A549 (cell line): ENCODE measurements around the gene TRPM5.

Source experiments
- BHLHE40 ChIP-seq: IDR thresholded peaks from 2 replicates; pipeline ENCODE4 v1.6.1; 2012; ENCODE audit warnings: low read depth, low read length, inconsistent platforms
- CBX8 ChIP-seq: fragments of 200-600 bp; sonication (generic); IDR thresholded peaks from 2 replicates; pipeline ENCODE4 v1.6.1; 2016
- CTCF ChIP-seq: fragments of >200 bp; sonication (Bioruptor Twin); formaldehyde crosslinking; IDR thresholded peaks from 3 replicates; pipeline ENCODE4 v1.5.1; 2016
- FOSL2 ChIP-seq, 2 experiments: fragments of 450-650 bp in 1 of 2; fragments of >200 bp in 1 of 2; sonication (Bioruptor Twin) in 1 of 2; formaldehyde crosslinking; IDR thresholded peaks; 2 replicates each; pipeline versions ENCODE4 v1.5.0 to v1.6.1; 2016 to 2020; ENCODE audit warnings: mild to moderate bottlenecking in 1 of 2, moderate library complexity in 1 of 2
- JUN ChIP-seq, 2 experiments: fragments of >200 bp; sonication (Bioruptor Twin); formaldehyde crosslinking; IDR thresholded peaks; 2 replicates in 1 of 2; 3 replicates in 1 of 2; pipeline ENCODE4 v1.6.1; 2016 to 2017
- MAFK ChIP-seq: fragments of 450-650 bp; IDR thresholded peaks from 2 replicates; pipeline ENCODE4 v1.6.1; 2014; ENCODE audit not compliant: partially characterized antibody
- POLR2A ChIP-seq: IDR thresholded peaks from 2 replicates; pipeline ENCODE4 v1.6.1; 2012; ENCODE audit warnings: mild to moderate bottlenecking, low read length
- RAD21 ChIP-seq, 2 experiments: fragments of >200 bp in 1 of 2; sonication (Bioruptor Twin) in 1 of 2; formaldehyde crosslinking in 1 of 2; IDR thresholded peaks in 1 of 2; conservative IDR thresholded peaks in 1 of 2; 2 replicates in 1 of 2; 3 replicates in 1 of 2; pipeline ENCODE4 v1.6.1; 2012 to 2018; ENCODE audit warnings: inconsistent platforms in 1 of 2
- RFX5 ChIP-seq: fragments of 450-650 bp; IDR thresholded peaks from 2 replicates; pipeline ENCODE4 v1.7.1; 2014; ENCODE audit warnings: antibody characterized with exemption, mild to moderate bottlenecking, moderate library complexity
- SMC3 ChIP-seq: fragments of >200 bp; sonication (Bioruptor Twin); formaldehyde crosslinking; IDR thresholded peaks from 3 replicates; pipeline ENCODE4 v1.6.1; 2018; ENCODE audit warnings: inconsistent platforms
- SREBF2 ChIP-seq: fragments of 450-650 bp; IDR thresholded peaks from 2 replicates; pipeline ENCODE4 v1.6.1; 2014; ENCODE audit warnings: mild to moderate bottlenecking, moderate library complexity
- USF2 ChIP-seq: fragments of 450-650 bp; IDR thresholded peaks from 2 replicates; pipeline ENCODE4 v1.6.1; 2014; ENCODE audit warnings: antibody characterized with exemption
- ZC3H11A ChIP-seq: fragments of 450-650 bp; IDR thresholded peaks from 2 replicates; pipeline ENCODE4 v1.6.1; 2014; ENCODE audit warnings: antibody characterized with exemption, mild to moderate bottlenecking
- ZSCAN20 ChIP-seq: fragments of 250-450 bp; sonication (Bioruptor Pico); IDR thresholded peaks from 2 replicates; pipeline ENCODE4 v1.8.0; 2022; ENCODE audit warnings: mild to moderate bottlenecking, moderate library complexity

- no peak for TF ChIP-seq JUN (IDR thresholded peaks at IDR 0.05)
- no peak for TF ChIP-seq CTCF
- TF ChIP-seq MAFK: no peak
- TF ChIP-seq BHLHE40: no peak
- TF ChIP-seq SMC3: no peak
- TF ChIP-seq USF2: no peak
- TF ChIP-seq CBX8: no peak
- TF ChIP-seq POLR2A: no peak
- TF ChIP-seq ZC3H11A: no peak
- no peak for TF ChIP-seq ZSCAN20 (CRISPR knock-in tag)
- TF ChIP-seq FOSL2 (IDR thresholded peaks at IDR 0.05): no peak
- no peak for TF ChIP-seq FOSL2 (CRISPR knock-in tag; IDR thresholded peaks at IDR 0.05)
- TF ChIP-seq RAD21 (conservative IDR thresholded peaks at IDR 0.05 in 1 of 2, IDR thresholded peaks at IDR 0.05 in 1 of 2): no peak
- TF ChIP-seq RFX5: no peak
- no peak for TF ChIP-seq SREBF2
Measured at GRCh38 chr11:2409611-2410468, 34.5 kb downstream of the TRPM5 start.
